ENCODE results near the gene PHACTR2. TPM values are rescaled to one million over a fixed set of nuclear protein-coding genes. Genes with fewer than 3 reads are reported as not detected.

PHACTR2 gene
- total RNA-seq, 6 donors from 2014 or later, result 68.1 to 133 (median 109) TPM

GRCh38 chr6:143742955-143743255 lies 65.1 kb downstream of the PHACTR2 start:
- no peak for TF ChIP-seq POLR2AphosphoS5 (IDR thresholded peaks at IDR 0.05)
- Histone ChIP-seq H3K27ac (peak overlapping the region in 3 of 4 donors; percentile 79 to 80 (median 80)), H3K4me1 (peaks cover 36 to 57% (median 53%) of the 10 kb centered on the region in 4 donors), H3K27me3 (no peaks in the 10 kb centered on the region), H3K36me3 (no peaks in the 10 kb centered on the region), H3K4me3 (peak overlapping the region in 1 of 4 donors; percentile 13), H3K9me3 (no peaks in the 10 kb centered on the region)
- ATAC-seq (ENCODE audit: low FRiP score in 2 of 2) (no peak), DNase-seq (no peak)
- 68 to 72% methylated on average over 3 of the region's 3 CpGs for WGBS, 2 donors

GRCh38 chr6:143743301-143744166 lies 65.8 kb downstream of the PHACTR2 start:
- DNase-seq (no peak), ATAC-seq (ENCODE audit: low FRiP score in 2 of 2) (peak in 1 of 2 donors; percentile 23)
- H3K27me3 ChIP-seq, result no peaks in the 10 kb centered on the region
- H3K36me3 ChIP-seq, result no peaks in the 10 kb centered on the region
- TF ChIP-seq POLR2A (IDR thresholded peaks at IDR 0.05), result no peak
- no peak for TF ChIP-seq POLR2AphosphoS5 (IDR thresholded peaks at IDR 0.05)
- TF ChIP-seq EP300 (IDR thresholded peaks at IDR 0.05), result no peak
- TF ChIP-seq CTCF (IDR thresholded peaks at IDR 0.05), result no peak
- H3K27ac ChIP-seq, result peak overlapping the region; percentile 79 to 82 (median 80)
- H3K9me3 ChIP-seq, result no peaks in the 10 kb centered on the region
- H3K4me1 ChIP-seq, result peaks cover 36 to 61% (median 53%) of the 10 kb centered on the region in 4 donors
- WGBS, 2 donors, result 42 to 46% methylated on average over 12 of the region's 12 CpGs
- H3K4me3 ChIP-seq, result peak overlapping the region in 2 of 4 donors; percentile 9 to 13

- peak overlapping the region in 2 of 4 donors; percentile 25 to 32 for H3K4me3 ChIP-seq
- no peak for DNase-seq
- no peaks in the 10 kb centered on the region for H3K9me3 ChIP-seq
- no peaks in the 10 kb centered on the region for H3K27me3 ChIP-seq
- peaks cover 0 to 6% (median 0%) of the 10 kb centered on the region in 4 donors for H3K36me3 ChIP-seq
- H3K4me1 ChIP-seq, result peaks cover 36 to 61% (median 53%) of the 10 kb centered on the region in 4 donors
- peak; percentile 6 to 12 for ATAC-seq (ENCODE audit: low FRiP score in 2 of 2)
- WGBS, 2 donors, result 54 to 57% methylated on average over 8 of the region's 8 CpGs
- peak overlapping the region; percentile 79 to 82 (median 80) for H3K27ac ChIP-seq
- no peak for TF ChIP-seq POLR2AphosphoS5 (IDR thresholded peaks at IDR 0.05)
- no peak for TF ChIP-seq CTCF (IDR thresholded peaks at IDR 0.05)
- TF ChIP-seq POLR2A (IDR thresholded peaks at IDR 0.05), result no peak
- TF ChIP-seq EP300 (IDR thresholded peaks at IDR 0.05), result no peak
These were observed 66.9 kb downstream of the PHACTR2 start for GRCh38 chr6:143744551-143745165.

- peaks cover 36 to 61% (median 53%) of the 10 kb centered on the region in 4 donors for H3K4me1 ChIP-seq
- 34 to 47% methylated on average over 22 of the region's 22 CpGs for WGBS, 2 donors
- DNase-seq (peak in 1 of 2 donors; percentile 69), ATAC-seq (ENCODE audit: low FRiP score in 2 of 2) (peak; percentile 66 to 95)
- H3K27ac ChIP-seq, result peak overlapping the region; percentile 80 to 82 (median 80)
- no peaks in the 10 kb centered on the region for H3K27me3 ChIP-seq
- TF ChIP-seq EP300 (IDR thresholded peaks at IDR 0.05), result peak in 2 of 4 donors; percentile 29 to 36
- TF ChIP-seq CTCF (IDR thresholded peaks at IDR 0.05), result no peak
- peak in 1 of 4 donors; percentile 26 for TF ChIP-seq POLR2A (IDR thresholded peaks at IDR 0.05)
- peak overlapping the region in 3 of 4 donors; percentile 4 to 32 (median 25) for H3K4me3 ChIP-seq
- no peaks in the 10 kb centered on the region for H3K9me3 ChIP-seq
- peaks cover 0 to 6% (median 0%) of the 10 kb centered on the region in 4 donors for H3K36me3 ChIP-seq
These were observed 67.7 kb downstream of the PHACTR2 start for GRCh38 chr6:143745166-143746133.

Measured in upper lobe of left lung (tissue), 6 donors.